CD14-positive monocyte (primary cell): ENCODE results near the gene MTMR3. TPM values are rescaled to one million over a fixed set of nuclear protein-coding genes. Genes with fewer than 3 reads are reported as not detected.

ENCODE experiments used
- DNase-seq, 3 donors: peaks; one replicate each; pipeline ENCODE4 v3.0.0-alpha.2; 2011 to 2022
- H2AFZ ChIP-seq: 2 replicates; pipeline ENCODE4 v1.6.0; 2012; ENCODE audit warnings: mild to moderate bottlenecking, low read depth, low read length, inconsistent platforms; ENCODE audit not compliant: insufficient read depth, poor library complexity, severe bottlenecking
- H3K27ac ChIP-seq, 2 donors: 1 replicate in 1 of 2; 2 replicates in 1 of 2; pipeline ENCODE4 v1.5.1; 2012 to 2013; ENCODE audit warnings: low read length in 2 of 2, control low read depth in 1 of 2, inconsistent platforms in 1 of 2, low read depth in 1 of 2, mild to moderate bottlenecking in 1 of 2
- H3K27me3 ChIP-seq, 2 donors: one replicate each; pipeline versions ENCODE4 v1.6.0 to v1.6.1; 2011 to 2013; ENCODE audit warnings: low read length in 2 of 2; ENCODE audit not compliant: control insufficient read depth in 2 of 2, insufficient read depth in 2 of 2
- H3K36me3 ChIP-seq, 2 donors: replicated peaks in 1 of 2; 1 replicate in 1 of 2; 2 replicates in 1 of 2; pipeline versions ENCODE4 v1.5.1 to v1.6.1; 2012 to 2013; ENCODE audit warnings: low read length in 2 of 2, control low read depth in 1 of 2, inconsistent platforms in 1 of 2, mild to moderate bottlenecking in 1 of 2; ENCODE audit not compliant: insufficient read depth in 2 of 2, control insufficient read depth in 1 of 2
- H3K4me1 ChIP-seq, 2 donors: 1 replicate in 1 of 2; 2 replicates in 1 of 2; pipeline versions ENCODE4 v1.5.1 to v1.6.1; 2012 to 2013; ENCODE audit warnings: low read length in 2 of 2, control low read depth in 1 of 2, inconsistent platforms in 1 of 2, mild to moderate bottlenecking in 1 of 2, moderate library complexity in 1 of 2; ENCODE audit not compliant: insufficient read depth in 2 of 2, control insufficient read depth in 1 of 2
- H3K4me2 ChIP-seq: replicated peaks from 2 replicates; pipeline ENCODE3; 2012; ENCODE audit warnings: low read length, moderate library complexity, mild to moderate bottlenecking; ENCODE audit not compliant: poor library complexity, severe bottlenecking; ENCODE audit errors: extremely low read depth
- H3K4me3 ChIP-seq, 3 experiments: fragments of 200-600 bp in 1 of 3; sonication (generic) in 1 of 3; replicated peaks in 1 of 3; 1 replicate in 2 of 3; 2 replicates in 1 of 3; pipeline ENCODE4 v1.5.1; 2011 to 2013; ENCODE audit warnings: low read length in 3 of 3, mild to moderate bottlenecking in 3 of 3, control low read depth in 2 of 3, low read depth in 2 of 3, inconsistent platforms in 1 of 3, moderate library complexity in 1 of 3
- H3K79me2 ChIP-seq: 2 replicates; pipeline ENCODE4 v1.6.0; 2012; ENCODE audit warnings: mild to moderate bottlenecking, control low read depth, inconsistent platforms, low read length, moderate library complexity; ENCODE audit not compliant: insufficient read depth
- H3K9ac ChIP-seq: 2 replicates; pipeline ENCODE4 v1.6.0; 2017; ENCODE audit warnings: low read length, mild to moderate bottlenecking; ENCODE audit not compliant: insufficient read depth, poor library complexity, severe bottlenecking
- H3K9me3 ChIP-seq, 2 donors: replicated peaks in 1 of 2; 1 replicate in 1 of 2; 2 replicates in 1 of 2; pipeline versions ENCODE4 v1.5.1 to v1.6.1; 2012 to 2013; ENCODE audit warnings: low read length in 2 of 2, control low read depth in 1 of 2; ENCODE audit not compliant: control insufficient read depth in 1 of 2, insufficient read depth in 1 of 2
- H4K20me1 ChIP-seq: 2 replicates; pipeline ENCODE4 v1.6.0; 2012; ENCODE audit warnings: mild to moderate bottlenecking, low read length, control low read depth, moderate library complexity; ENCODE audit not compliant: insufficient read depth
- H3K27ac Mint-ChIP-seq, 7 donors: one replicate each; pipeline ENCODE4 v1.8.0; 2020; ENCODE audit warnings: mild to moderate bottlenecking in 7 of 7, mixed read lengths in 7 of 7, moderate library complexity in 6 of 7, inconsistent platforms in 2 of 7
- H3K27me3 Mint-ChIP-seq, 3 donors: one replicate each; pipeline ENCODE4 v1.8.0; 2021 to 2022; ENCODE audit warnings: low read depth in 3 of 3, mild to moderate bottlenecking in 3 of 3, mixed read lengths in 3 of 3, moderate library complexity in 3 of 3, inconsistent platforms in 1 of 3
- H3K36me3 Mint-ChIP-seq, 2 donors: one replicate each; pipeline ENCODE4 v1.8.0; 2020; ENCODE audit warnings: mixed read lengths in 2 of 2, inconsistent platforms in 1 of 2, mild to moderate bottlenecking in 1 of 2
- H3K4me1 Mint-ChIP-seq: one replicate; pipeline ENCODE4 v1.8.0; 2020; ENCODE audit warnings: mild to moderate bottlenecking, mixed read lengths
- H3K4me3 Mint-ChIP-seq, 2 donors: one replicate each; pipeline ENCODE4 v1.8.0; 2020; ENCODE audit warnings: mild to moderate bottlenecking in 2 of 2, mixed read lengths in 2 of 2, moderate library complexity in 1 of 2
- H3K9me3 Mint-ChIP-seq, 7 donors: one replicate each; pipeline ENCODE4 v1.8.0; 2020 to 2022; ENCODE audit warnings: mixed read lengths in 7 of 7, mild to moderate bottlenecking in 6 of 7, moderate library complexity in 6 of 7, inconsistent platforms in 2 of 7
- WGBS: methylation state at CpG from one replicate; pipeline ENCODE4 v1.1.5; 2013; ENCODE audit warnings: missing lambda C conversion rate; ENCODE audit not compliant: insufficient coverage; 5-methylcytosine and 5-hydroxymethylcytosine counted together
- intact Hi-C, 2 donors: fragments of 100-400 bp; cut with micrococcal nuclease; formaldehyde crosslinking; loops; one replicate each; pipeline versions ENCODE4 v1.15.0 to v1.15.1; 2023
- polyA plus RNA-seq, 3 donors: library from polyadenylated mRNA; depleted of rRNA in 1 of 3; unstranded in 2 of 3; stranded (reverse) in 1 of 3; fragments of 300-500 nt in 2 of 3; fragments of >200 nt in 1 of 3; fragmentation: Illumina TruSeq in 2 of 3; gene quantifications; 1 replicate in 2 of 3; 2 replicates in 1 of 3; pipeline ENCODE4 v1.2.3, GENCODE V29; 2012 to 2021
- TF ChIP-seq, protein P1 (sequence below): fragments of 200-600 bp; IDR thresholded peaks from one replicate; pipeline ENCODE4 v1.8.0; 2022; ENCODE audit warnings: antibody characterized with exemption, mild to moderate bottlenecking

The MTMR3 gene
- polyA plus RNA-seq, 3 donors, result 23.4 to 86.1 (median 30.2) TPM

DNA sequence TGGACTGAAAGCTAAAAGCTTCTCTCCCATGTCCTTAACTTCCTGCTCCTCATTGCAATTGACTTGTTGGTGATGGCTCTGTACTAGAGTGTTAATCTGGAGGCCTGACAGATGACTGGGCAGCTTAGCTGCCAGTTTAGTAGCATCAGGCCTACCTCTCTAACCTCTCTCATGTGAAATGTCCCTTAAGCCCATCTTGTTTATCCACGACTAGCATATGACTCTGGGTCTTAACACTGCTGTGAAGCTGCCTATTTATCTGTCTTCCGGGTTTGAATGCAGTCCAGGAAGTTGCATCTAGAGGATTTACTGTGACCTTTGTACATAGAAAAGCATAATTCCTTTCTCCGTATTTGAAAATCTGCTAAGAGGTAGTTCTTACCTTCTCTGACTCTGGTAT lies 112.0 kb downstream of the MTMR3 start:
- H3K27ac Mint-ChIP-seq, result peak overlapping the region in 4 of 7 donors; percentile 46 to 75 (median 52)
- peaks cover 64 to 93% of the 10 kb centered on the region in 2 donors for H3K36me3 ChIP-seq
- H4K20me1 ChIP-seq, result peaks cover 98% of the 10 kb centered on the region
- intact Hi-C loops, result no loop called here
- H3K79me2 ChIP-seq, result peaks cover 9% of the 10 kb centered on the region
- no peak overlapping the region for H2AFZ ChIP-seq
- TF ChIP-seq, protein P1, sequence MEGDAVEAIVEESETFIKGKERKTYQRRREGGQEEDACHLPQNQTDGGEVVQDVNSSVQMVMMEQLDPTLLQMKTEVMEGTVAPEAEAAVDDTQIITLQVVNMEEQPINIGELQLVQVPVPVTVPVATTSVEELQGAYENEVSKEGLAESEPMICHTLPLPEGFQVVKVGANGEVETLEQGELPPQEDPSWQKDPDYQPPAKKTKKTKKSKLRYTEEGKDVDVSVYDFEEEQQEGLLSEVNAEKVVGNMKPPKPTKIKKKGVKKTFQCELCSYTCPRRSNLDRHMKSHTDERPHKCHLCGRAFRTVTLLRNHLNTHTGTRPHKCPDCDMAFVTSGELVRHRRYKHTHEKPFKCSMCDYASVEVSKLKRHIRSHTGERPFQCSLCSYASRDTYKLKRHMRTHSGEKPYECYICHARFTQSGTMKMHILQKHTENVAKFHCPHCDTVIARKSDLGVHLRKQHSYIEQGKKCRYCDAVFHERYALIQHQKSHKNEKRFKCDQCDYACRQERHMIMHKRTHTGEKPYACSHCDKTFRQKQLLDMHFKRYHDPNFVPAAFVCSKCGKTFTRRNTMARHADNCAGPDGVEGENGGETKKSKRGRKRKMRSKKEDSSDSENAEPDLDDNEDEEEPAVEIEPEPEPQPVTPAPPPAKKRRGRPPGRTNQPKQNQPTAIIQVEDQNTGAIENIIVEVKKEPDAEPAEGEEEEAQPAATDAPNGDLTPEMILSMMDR, result no peak
- H3K4me1 ChIP-seq, result no peaks in the 10 kb centered on the region
- no peak for DNase-seq
- peaks cover 74 to 88% of the 10 kb centered on the region in 2 donors for H3K36me3 Mint-ChIP-seq
- no peak overlapping the region for H3K9ac ChIP-seq
- no peak overlapping the region for H3K4me2 ChIP-seq
- no peaks in the 10 kb centered on the region for H3K27me3 Mint-ChIP-seq
- H3K27me3 ChIP-seq, result no peaks in the 10 kb centered on the region
- 72% methylated on average over 2 of the region's 3 CpGs for WGBS
- H3K4me1 Mint-ChIP-seq, result peaks cover 4% of the 10 kb centered on the region
- H3K4me3 Mint-ChIP-seq, result no peak overlapping the region
- H3K4me3 ChIP-seq, result no peak overlapping the region
- no peaks in the 10 kb centered on the region for H3K9me3 Mint-ChIP-seq
- no peaks in the 10 kb centered on the region for H3K9me3 ChIP-seq
- H3K27ac ChIP-seq, result peak overlapping the region in 1 of 2 donors; percentile 50

- H3K27me3 ChIP-seq, result no peaks in the 10 kb centered on the region
- no peaks in the 10 kb centered on the region for H3K4me1 ChIP-seq
- TF ChIP-seq, protein P1, result no peak
- no peak overlapping the region for H3K9ac ChIP-seq
- peaks cover 62 to 93% of the 10 kb centered on the region in 2 donors for H3K36me3 ChIP-seq
- H3K27me3 Mint-ChIP-seq, result peaks cover 0 to 2% (median 0%) of the 10 kb centered on the region in 3 donors
- no peak overlapping the region for H2AFZ ChIP-seq
- H3K27ac Mint-ChIP-seq, result peak overlapping the region in 2 of 7 donors; percentile 32 to 40
- DNase-seq, result no peak
- no peak overlapping the region for H3K27ac ChIP-seq
- no peak overlapping the region for H3K4me3 ChIP-seq
- H3K4me3 Mint-ChIP-seq, result no peak overlapping the region
- intact Hi-C loops, result no loop called here
- H3K36me3 Mint-ChIP-seq, result peaks cover 79 to 91% of the 10 kb centered on the region in 2 donors
- no peaks in the 10 kb centered on the region for H3K9me3 Mint-ChIP-seq
- no peaks in the 10 kb centered on the region for H3K9me3 ChIP-seq
- peaks cover 4% of the 10 kb centered on the region for H3K4me1 Mint-ChIP-seq
- peaks cover 95% of the 10 kb centered on the region for H4K20me1 ChIP-seq
- peaks cover 9% of the 10 kb centered on the region for H3K79me2 ChIP-seq
- H3K4me2 ChIP-seq, result no peak overlapping the region
Measured at GRCh38 chr22:29997107-29997506, 114.1 kb downstream of the MTMR3 start.
